Trophoblast cell (in vitro differentiated cells and primary cell): Measurements from ENCODE around the gene MUC4.

Experiments used
- DNase-seq, 2 donors: peaks; one replicate each; pipeline ENCODE4 v3.0.0-alpha.2; 2016
- H2AFZ ChIP-seq: 2 replicates; pipeline ENCODE4 v1.6.1; 2013; ENCODE audit warnings: low read length, moderate library complexity, mild to moderate bottlenecking; ENCODE audit not compliant: insufficient read depth, poor library complexity
- H2AK5ac ChIP-seq: 2 replicates; pipeline ENCODE4 v1.6.1; 2013; ENCODE audit warnings: mild to moderate bottlenecking, low read length
- H2BK120ac ChIP-seq: 2 replicates; pipeline ENCODE4 v1.6.1; 2013; ENCODE audit warnings: low read length, mild to moderate bottlenecking, moderate library complexity; ENCODE audit not compliant: insufficient read depth, poor library complexity
- H2BK12ac ChIP-seq: 2 replicates; pipeline ENCODE4 v1.6.1; 2013; ENCODE audit warnings: mild to moderate bottlenecking, low read length, moderate library complexity
- H2BK5ac ChIP-seq: 2 replicates; pipeline ENCODE4 v1.6.1; 2013; ENCODE audit warnings: low read length, low read depth, moderate library complexity, mild to moderate bottlenecking; ENCODE audit not compliant: poor library complexity
- H3K14ac ChIP-seq: 2 replicates; pipeline ENCODE4 v1.6.1; 2013; ENCODE audit warnings: mild to moderate bottlenecking, low read length
- H3K18ac ChIP-seq: 2 replicates; pipeline ENCODE4 v1.6.1; 2013; ENCODE audit warnings: mild to moderate bottlenecking, low read length
- H3K23ac ChIP-seq: 2 replicates; pipeline ENCODE4 v1.6.1; 2013; ENCODE audit warnings: low read length
- H3K27ac ChIP-seq: 2 replicates; pipeline ENCODE4 v1.5.1; 2013; ENCODE audit warnings: low read depth, mild to moderate bottlenecking, inconsistent platforms, low read length, moderate library complexity
- H3K27me3 ChIP-seq: 2 replicates; pipeline ENCODE4 v1.6.1; 2013; ENCODE audit warnings: inconsistent platforms, mild to moderate bottlenecking, low read length, moderate library complexity; ENCODE audit not compliant: insufficient read depth
- H3K36me3 ChIP-seq, 2 experiments: 1 replicate in 1 of 2; 2 replicates in 1 of 2; pipeline ENCODE4 v1.6.1; 2013; ENCODE audit warnings: low read length in 2 of 2, mild to moderate bottlenecking in 2 of 2, moderate library complexity in 1 of 2; ENCODE audit not compliant: insufficient read depth in 2 of 2, control insufficient read depth in 1 of 2
- H3K4ac ChIP-seq: 2 replicates; pipeline ENCODE4 v1.6.1; 2013; ENCODE audit warnings: low read depth, mild to moderate bottlenecking, low read length, moderate library complexity
- H3K4me1 ChIP-seq, 2 experiments: 1 replicate in 1 of 2; 2 replicates in 1 of 2; pipeline ENCODE4 v1.6.1; 2013; ENCODE audit warnings: low read length in 2 of 2, mild to moderate bottlenecking in 2 of 2, moderate library complexity in 1 of 2; ENCODE audit not compliant: insufficient read depth in 2 of 2, control insufficient read depth in 1 of 2
- H3K4me2 ChIP-seq: 2 replicates; pipeline ENCODE4 v1.6.1; 2013; ENCODE audit warnings: inconsistent platforms, mild to moderate bottlenecking, low read length, moderate library complexity
- H3K4me3 ChIP-seq: 2 replicates; pipeline ENCODE4 v1.5.1; 2013; ENCODE audit warnings: mild to moderate bottlenecking, low read depth, low read length, inconsistent platforms
- H3K79me1 ChIP-seq: one replicate; pipeline ENCODE4 v1.6.1; 2013; ENCODE audit warnings: low read length
- H3K79me2 ChIP-seq: 2 replicates; pipeline ENCODE4 v1.6.1; 2013; ENCODE audit warnings: low read length, mild to moderate bottlenecking; ENCODE audit not compliant: control insufficient read depth, insufficient read depth, poor library complexity
- H3K9ac ChIP-seq: 2 replicates; pipeline ENCODE4 v1.6.1; 2013; ENCODE audit warnings: mild to moderate bottlenecking, low read length
- H3K9me3 ChIP-seq: 2 replicates; pipeline ENCODE4 v1.6.1; 2013; ENCODE audit warnings: low read depth, mild to moderate bottlenecking, control low read depth, inconsistent platforms, low read length; ENCODE audit not compliant: insufficient read depth
- H4K12ac ChIP-seq: 2 replicates; pipeline ENCODE4 v1.6.1; 2013; ENCODE audit warnings: low read depth, mild to moderate bottlenecking, low read length, moderate library complexity
- H4K8ac ChIP-seq: 2 replicates; pipeline ENCODE4 v1.6.1; 2013; ENCODE audit warnings: low read depth, mild to moderate bottlenecking, low read length, moderate library complexity
- H4K91ac ChIP-seq: one replicate; pipeline ENCODE4 v1.6.1; 2013; ENCODE audit warnings: low read depth, mild to moderate bottlenecking, low read length, moderate library complexity
- WGBS: extraction: QIAGEN DNeasy Blood & Tissue Kit; methylation state at CpG from one replicate; pipeline ENCODE4 v1.1.7; 2013; ENCODE audit warnings: missing lambda C conversion rate; ENCODE audit not compliant: insufficient read length, insufficient coverage; ENCODE audit errors: extremely low coverage; 5-methylcytosine and 5-hydroxymethylcytosine counted together

Gene MUC4

DNA sequence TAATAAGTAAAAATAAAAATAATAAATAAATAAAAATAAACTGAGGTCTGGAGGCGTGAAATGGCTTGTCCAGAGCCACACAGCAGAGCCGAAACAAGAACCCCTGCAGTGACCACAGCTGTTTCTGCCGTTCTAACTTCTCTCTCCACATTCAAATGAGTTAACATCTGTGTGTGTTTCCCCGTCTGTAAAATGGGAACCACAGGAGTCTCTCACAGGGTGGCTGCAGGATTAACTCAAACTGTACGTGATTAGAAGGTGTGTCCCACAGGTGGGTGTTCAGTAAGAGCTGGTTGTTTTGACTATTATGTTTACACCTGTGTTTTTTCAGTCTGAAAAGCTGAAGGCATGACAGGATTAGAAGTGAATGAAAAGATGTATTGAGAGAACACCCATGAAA lies 27.0 kb upstream of the MUC4 start:
- no peak overlapping the region for H3K4me3 ChIP-seq
- no peak overlapping the region for H4K91ac ChIP-seq
- H3K9me3 ChIP-seq = peaks cover 6% of the 10 kb centered on the region
- H3K14ac ChIP-seq = no peak overlapping the region
- H2BK120ac ChIP-seq = no peak overlapping the region
- DNase-seq = no peak
- no peaks in the 10 kb centered on the region for H3K27me3 ChIP-seq
- no peak overlapping the region for H3K23ac ChIP-seq
- H3K18ac ChIP-seq = no peak overlapping the region
- H2BK5ac ChIP-seq = no peak overlapping the region
- H3K4me2 ChIP-seq = no peak overlapping the region
- no peak overlapping the region for H3K9ac ChIP-seq
- no peak overlapping the region for H2AFZ ChIP-seq
- H3K36me3 ChIP-seq = no peaks in the 10 kb centered on the region
- H3K4ac ChIP-seq = no peak overlapping the region
- no peak overlapping the region for H2BK12ac ChIP-seq
- H3K79me2 ChIP-seq = no peaks in the 10 kb centered on the region
- peaks cover 0 to 3% of the 10 kb centered on the region in 2 experiments for H3K4me1 ChIP-seq
- no peak overlapping the region for H4K12ac ChIP-seq
- no peak overlapping the region for H4K8ac ChIP-seq
- no peak overlapping the region for H2AK5ac ChIP-seq
- H3K27ac ChIP-seq = no peak overlapping the region
- no CpG with 5 or more reads among the region's 5 CpGs for WGBS
- no peaks in the 10 kb centered on the region for H3K79me1 ChIP-seq

- Histone ChIP-seq H3K4me2 (no peak overlapping the region), H3K4me1 (peaks cover 0 to 3% of the 10 kb centered on the region in 2 experiments), H4K8ac (no peak overlapping the region), H3K4ac (no peak overlapping the region), H2BK120ac (no peak overlapping the region), H2AFZ (no peak overlapping the region), H3K18ac (no peak overlapping the region), H3K23ac (no peak overlapping the region), H2BK5ac (no peak overlapping the region), H4K12ac (no peak overlapping the region), H3K79me2 (no peaks in the 10 kb centered on the region), H3K14ac (no peak overlapping the region), H3K27me3 (no peaks in the 10 kb centered on the region), H4K91ac (no peak overlapping the region), H3K9me3 (peaks cover 6% of the 10 kb centered on the region), H3K79me1 (no peaks in the 10 kb centered on the region), H3K9ac (no peak overlapping the region), H3K27ac (no peak overlapping the region), H3K36me3 (no peaks in the 10 kb centered on the region), H2BK12ac (no peak overlapping the region), H3K4me3 (no peak overlapping the region), H2AK5ac (no peak overlapping the region)
- DNase-seq = no peak
- no CpG with 5 or more reads among the region's 14 CpGs for WGBS
Observed at GRCh38 chr3:195836476-195837135, 24.9 kb upstream of the MUC4 start.

- Histone ChIP-seq H2AFZ (no peak overlapping the region), H3K4me2 (no peak overlapping the region), H4K12ac (no peak overlapping the region), H3K9me3 (peaks cover 6% of the 10 kb centered on the region), H3K4me3 (no peak overlapping the region), H2AK5ac (no peak overlapping the region), H3K14ac (no peak overlapping the region), H3K79me1 (no peaks in the 10 kb centered on the region), H4K91ac (no peak overlapping the region), H2BK120ac (no peak overlapping the region), H3K4ac (no peak overlapping the region), H3K23ac (no peak overlapping the region), H3K9ac (no peak overlapping the region), H2BK12ac (no peak overlapping the region), H3K36me3 (no peaks in the 10 kb centered on the region), H3K18ac (no peak overlapping the region), H2BK5ac (no peak overlapping the region), H3K27me3 (no peaks in the 10 kb centered on the region), H4K8ac (no peak overlapping the region), H3K79me2 (no peaks in the 10 kb centered on the region), H3K27ac (no peak overlapping the region), H3K4me1 (peaks cover 0 to 3% of the 10 kb centered on the region in 2 experiments)
- DNase-seq = no peak
- WGBS = no CpG with 5 or more reads among the region's 14 CpGs
Observed at GRCh38 chr3:195835791-195836190, 24.1 kb upstream of the MUC4 start.

- WGBS = no CpG with 5 or more reads among the region's 29 CpGs
- H3K27me3 ChIP-seq = no peaks in the 10 kb centered on the region
- no peak overlapping the region for H3K27ac ChIP-seq
Observed at GRCh38 chr3:195834675-195835583, 23.2 kb upstream of the MUC4 start.

More at GRCh38 chr3:195834675-195835583, 23.2 kb upstream of the MUC4 start:
- Histone ChIP-seq H2BK5ac (no peak overlapping the region), H3K4me3 (no peak overlapping the region), H3K4ac (no peak overlapping the region), H3K14ac (no peak overlapping the region), H2BK120ac (no peak overlapping the region), H3K4me1 (peaks cover 0 to 3% of the 10 kb centered on the region in 2 experiments), H3K18ac (no peak overlapping the region), H2AFZ (no peak overlapping the region), H3K79me2 (no peaks in the 10 kb centered on the region), H3K23ac (no peak overlapping the region), H4K8ac (no peak overlapping the region), H2AK5ac (no peak overlapping the region), H4K12ac (no peak overlapping the region), H3K9me3 (peaks cover 6% of the 10 kb centered on the region), H3K36me3 (no peaks in the 10 kb centered on the region), H3K79me1 (no peaks in the 10 kb centered on the region), H2BK12ac (no peak overlapping the region), H3K9ac (no peak overlapping the region), H4K91ac (no peak overlapping the region), H3K4me2 (no peak overlapping the region)
- DNase-seq = no peak
